VCaP (cell line): Measurements from ENCODE around the gene ZNF207.

ENCODE experiments used
- H3K27ac ChIP-seq: fragments of 450-650 bp; 2 replicates; pipeline ENCODE4 v1.5.1; 2017
- TF ChIP-seq, protein P1 (sequence below): fragments of 450-650 bp; conservative IDR thresholded peaks from 2 replicates; pipeline ENCODE4 v1.5.1; 2017; ENCODE audit warnings: mild to moderate bottlenecking, moderate library complexity

Gene ZNF207

DNA sequence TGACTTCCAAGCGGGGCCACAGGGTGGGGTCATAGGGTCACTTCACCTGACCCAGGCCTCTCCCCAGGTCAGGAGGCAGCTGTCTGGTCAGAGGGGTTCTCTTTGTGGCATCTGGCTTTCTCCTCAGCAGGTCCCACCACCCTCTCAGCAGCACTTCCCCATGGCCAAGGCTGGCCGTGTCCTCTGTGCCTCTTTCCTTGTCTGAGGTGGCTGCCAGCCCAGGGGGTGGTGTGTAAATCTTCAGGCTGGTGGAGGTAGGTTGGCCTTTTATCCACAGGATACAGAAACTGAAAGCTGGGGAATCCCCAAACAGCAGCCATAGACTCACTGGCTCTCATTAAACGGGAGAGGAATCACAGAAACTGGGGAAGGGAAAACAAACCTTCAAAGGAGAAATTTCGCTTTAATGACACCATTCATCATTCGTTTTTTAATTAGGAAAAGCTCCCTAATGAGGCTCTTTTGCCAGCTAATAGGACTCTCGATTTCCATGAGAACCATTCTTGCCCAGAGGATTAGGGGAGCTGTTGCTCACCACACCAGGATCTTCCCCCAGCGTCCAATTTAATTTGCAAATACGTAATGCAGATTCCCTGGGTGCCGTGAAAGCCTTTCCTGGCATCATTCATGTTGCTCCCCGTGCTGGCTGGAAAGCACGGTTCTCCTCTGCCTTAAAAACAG lies 26.0 kb upstream of the ZNF207 start:
- peak overlapping the region; percentile 21; the same call in 1 of the 2 replicates for H3K27ac ChIP-seq

DNA sequence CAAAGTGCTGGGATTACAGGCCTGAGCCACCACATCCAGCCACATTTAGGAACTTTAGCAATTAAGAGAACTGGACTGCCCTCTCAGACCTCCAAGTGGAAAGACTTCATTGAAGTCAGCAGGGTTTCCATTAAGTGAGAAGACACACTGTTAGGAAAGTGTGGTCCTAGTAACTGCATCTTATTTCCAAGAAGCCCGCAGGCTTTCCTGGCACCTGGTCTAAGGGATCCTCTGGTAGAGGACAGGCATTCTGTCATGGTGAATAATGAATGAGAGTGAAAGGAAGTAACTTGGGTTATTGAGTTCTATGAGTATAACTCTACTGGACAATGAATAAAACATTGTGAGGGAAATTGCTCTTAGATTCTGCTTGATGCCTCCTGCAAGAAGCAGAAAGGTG lies 22.0 kb upstream of the ZNF207 start:
- H3K27ac ChIP-seq = no peak overlapping the region
- TF ChIP-seq, protein P1, sequence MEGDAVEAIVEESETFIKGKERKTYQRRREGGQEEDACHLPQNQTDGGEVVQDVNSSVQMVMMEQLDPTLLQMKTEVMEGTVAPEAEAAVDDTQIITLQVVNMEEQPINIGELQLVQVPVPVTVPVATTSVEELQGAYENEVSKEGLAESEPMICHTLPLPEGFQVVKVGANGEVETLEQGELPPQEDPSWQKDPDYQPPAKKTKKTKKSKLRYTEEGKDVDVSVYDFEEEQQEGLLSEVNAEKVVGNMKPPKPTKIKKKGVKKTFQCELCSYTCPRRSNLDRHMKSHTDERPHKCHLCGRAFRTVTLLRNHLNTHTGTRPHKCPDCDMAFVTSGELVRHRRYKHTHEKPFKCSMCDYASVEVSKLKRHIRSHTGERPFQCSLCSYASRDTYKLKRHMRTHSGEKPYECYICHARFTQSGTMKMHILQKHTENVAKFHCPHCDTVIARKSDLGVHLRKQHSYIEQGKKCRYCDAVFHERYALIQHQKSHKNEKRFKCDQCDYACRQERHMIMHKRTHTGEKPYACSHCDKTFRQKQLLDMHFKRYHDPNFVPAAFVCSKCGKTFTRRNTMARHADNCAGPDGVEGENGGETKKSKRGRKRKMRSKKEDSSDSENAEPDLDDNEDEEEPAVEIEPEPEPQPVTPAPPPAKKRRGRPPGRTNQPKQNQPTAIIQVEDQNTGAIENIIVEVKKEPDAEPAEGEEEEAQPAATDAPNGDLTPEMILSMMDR = no peak

More for the DNA sequence above, 26.0 kb upstream of the ZNF207 start:
- TF ChIP-seq, protein P1 = no peak

DNA sequence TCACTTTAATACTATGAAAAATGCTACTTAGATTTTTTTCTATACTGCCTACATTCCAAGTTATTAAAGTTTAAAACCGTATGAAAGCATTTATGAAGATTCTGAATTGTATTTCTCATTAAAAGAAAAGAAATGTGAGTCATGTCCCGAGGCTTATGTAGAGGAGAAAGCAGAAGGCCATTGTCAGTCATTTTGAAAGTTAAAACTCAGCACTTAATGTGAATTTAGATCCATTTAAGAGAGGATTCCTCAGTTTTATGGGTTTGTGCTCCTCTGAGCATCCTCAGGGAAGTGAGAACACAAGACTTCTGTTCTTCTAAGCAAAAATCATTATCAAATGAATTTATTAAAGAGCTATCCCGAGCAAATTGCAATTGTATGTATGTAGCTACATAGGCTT lies 19.8 kb upstream of the ZNF207 start:
- no peak overlapping the region for H3K27ac ChIP-seq
- TF ChIP-seq, protein P1 = no peak

DNA sequence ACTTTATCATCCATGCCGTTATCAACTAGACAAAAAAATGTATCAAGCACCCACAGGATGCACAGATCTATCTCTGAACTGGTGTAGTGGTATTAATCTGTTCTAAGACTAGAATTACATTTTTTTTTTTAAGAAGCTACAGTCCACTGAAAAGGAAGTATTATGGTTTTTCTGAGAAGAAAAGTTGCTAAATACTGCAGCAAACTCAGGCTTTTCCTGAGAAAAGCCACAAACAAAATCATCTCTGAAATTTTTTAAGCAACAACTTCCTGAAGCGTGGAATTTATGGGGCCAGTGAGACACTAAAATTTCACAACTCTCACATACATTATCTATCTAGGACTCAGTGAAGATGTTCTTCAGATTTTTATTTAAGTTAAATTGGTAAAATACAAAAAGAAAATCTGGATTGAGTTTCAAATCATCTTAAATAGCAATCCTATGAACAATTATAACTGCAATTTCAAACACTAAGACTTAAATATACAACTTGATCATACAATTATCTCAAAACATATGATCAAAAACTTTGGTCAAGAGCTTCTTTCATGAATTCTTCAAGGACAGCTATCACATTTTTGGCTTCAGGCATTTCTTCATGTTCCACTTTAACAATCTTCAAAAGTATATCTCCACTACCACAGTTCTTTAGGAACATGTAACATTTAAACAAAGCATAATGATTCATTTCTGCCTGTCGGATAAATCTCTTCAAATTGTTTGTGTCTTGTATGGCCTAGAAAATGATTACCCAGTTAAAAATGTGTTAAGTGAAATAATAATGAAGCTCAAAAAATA lies 18.5 kb upstream of the ZNF207 start:
- no peak overlapping the region for H3K27ac ChIP-seq
- TF ChIP-seq, protein P1 = no peak

DNA sequence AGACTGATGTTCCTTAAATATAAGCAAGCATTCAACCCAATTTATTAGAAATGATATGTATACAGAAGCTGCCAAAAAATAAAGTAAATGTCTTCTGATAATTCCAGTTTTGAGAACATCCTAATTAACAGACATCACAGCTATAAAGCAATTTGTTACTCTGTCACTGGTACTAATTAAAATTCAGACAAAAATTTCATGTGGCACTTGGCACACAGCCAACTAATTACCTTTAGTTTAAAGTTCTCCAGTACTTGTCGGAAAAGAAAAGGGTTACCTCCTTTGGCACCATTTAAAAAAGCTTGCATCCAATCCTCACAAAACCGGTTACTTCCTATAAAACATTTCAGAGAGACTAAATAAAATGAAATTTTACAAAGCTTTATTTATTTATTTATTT lies 16.8 kb upstream of the ZNF207 start:
- no peak overlapping the region for H3K27ac ChIP-seq
- TF ChIP-seq, protein P1 = no peak

DNA sequence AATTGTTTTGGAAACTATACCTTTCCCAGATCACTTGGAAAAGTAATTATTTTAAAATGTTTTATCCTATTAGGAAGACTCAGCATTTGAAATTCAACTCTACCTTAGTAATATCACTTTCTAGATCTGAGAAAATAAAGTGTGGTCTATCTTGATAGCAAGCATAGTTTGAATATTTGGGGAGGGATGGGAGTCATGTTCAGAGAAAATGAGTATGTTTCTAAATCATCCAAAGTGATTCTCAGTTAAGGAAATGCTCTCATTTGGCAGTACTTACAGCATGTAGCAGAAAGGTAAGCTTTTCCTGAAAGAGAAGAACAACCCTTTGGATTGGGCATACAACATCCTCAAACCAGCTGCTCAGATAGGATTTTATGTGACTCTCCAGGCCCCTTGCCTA lies 14.9 kb upstream of the ZNF207 start:
- TF ChIP-seq, protein P1 = no peak
- no peak overlapping the region for H3K27ac ChIP-seq

DNA sequence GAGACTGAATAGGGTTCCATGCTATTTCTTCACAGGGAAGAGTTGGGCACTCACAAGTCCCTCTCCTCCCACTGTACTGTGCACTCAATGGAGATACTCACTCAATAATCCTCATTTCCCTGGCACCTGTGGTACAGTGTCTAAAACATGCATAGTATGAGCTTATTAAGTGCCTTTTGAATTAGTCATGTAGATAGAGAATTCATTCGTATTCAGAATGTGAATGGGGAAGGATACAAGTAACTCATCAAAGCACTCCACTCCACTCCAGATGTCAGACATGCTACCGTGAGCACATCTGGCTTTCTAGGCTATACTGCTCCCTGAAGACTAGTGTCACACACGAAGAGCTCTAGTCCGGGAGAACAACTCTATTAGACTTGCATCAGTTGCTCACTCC lies 14.3 kb upstream of the ZNF207 start:
- TF ChIP-seq, protein P1 = no peak
- H3K27ac ChIP-seq = no peak overlapping the region
